ENCODE data around the gene CCDC150. TPM values are rescaled to one million over a fixed set of nuclear protein-coding genes. Genes with fewer than 3 reads are reported as not detected.

CCDC150 gene
- total and polyA plus RNA-seq, 2 of the 8 experiments (the other 6 are each of a cell fraction or from before 2014, with no cell fraction given), result 8.3 to 31.9 TPM

GRCh38 chr2:196725882-196726281 lies 86.4 kb downstream of the CCDC150 start (continued):
- TF ChIP-seq CHD7 (IDR thresholded peaks at IDR 0.05; ENCODE audit: insufficient replicate concordance, low read length) (no peak), SAP30 (IDR thresholded peaks at IDR 0.05; ENCODE audit: insufficient read depth, insufficient replicate concordance, low read length) (no peak)
